ENCODE measurements around the gene DDC.

DDC gene

DNA sequence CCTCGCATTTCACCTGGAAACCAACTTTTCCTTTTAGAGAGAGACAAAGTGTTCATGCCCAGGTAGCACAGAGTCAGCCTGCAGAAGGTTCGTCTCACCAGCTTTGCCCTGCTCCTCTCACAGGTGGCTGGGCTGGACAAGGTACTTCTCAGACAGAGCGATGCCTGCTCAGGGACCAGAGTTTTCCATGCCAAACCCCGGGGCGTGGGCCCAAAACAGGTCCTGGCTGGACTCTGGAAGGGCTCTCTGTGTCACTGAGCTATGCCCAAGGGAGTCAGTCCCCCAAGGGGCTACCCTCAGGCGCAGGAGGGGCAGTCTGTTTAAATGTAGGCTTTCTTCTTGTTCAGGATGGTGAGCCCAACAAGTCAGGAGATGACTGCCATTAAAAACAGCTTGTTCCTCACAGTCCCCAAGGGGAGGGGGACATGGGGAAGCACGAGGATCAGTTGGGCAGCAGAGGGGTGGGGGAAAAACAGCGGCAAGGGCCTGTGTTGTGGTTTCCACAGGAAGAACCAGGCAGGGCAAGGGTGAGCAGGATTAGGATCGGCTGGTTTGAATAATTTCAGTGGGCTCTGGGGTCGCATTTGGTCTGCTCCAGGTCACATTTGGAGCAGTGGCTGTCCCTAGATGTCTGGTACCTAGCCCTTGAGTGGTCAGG lies 59.5 kb downstream of the DDC start:
- H3K27ac ChIP-seq (ENCODE audit: low read depth, low read length), result no peak overlapping the region
- H3K4me3 ChIP-seq (ENCODE audit: low read length), result no peak overlapping the region
- H4K20me1 ChIP-seq (ENCODE audit: control insufficient read depth, insufficient read depth, low read depth, low read length), result no peaks in the 10 kb centered on the region
- no peak overlapping the region for H3K4me2 ChIP-seq (ENCODE audit: low read length)
- H3K4me1 ChIP-seq (ENCODE audit: control insufficient read depth, low read length), result no peaks in the 10 kb centered on the region
- H3K9me2 ChIP-seq (replicated peaks; ENCODE audit: control insufficient read depth, low read length), result no peaks in the 10 kb centered on the region
- H3K36me3 ChIP-seq (ENCODE audit: control insufficient read depth, low read length), result no peaks in the 10 kb centered on the region
- TF ChIP-seq EZH2phosphoT487 (IDR thresholded peaks at IDR 0.05; ENCODE audit: borderline replicate concordance, low read length), result no peak
- TF ChIP-seq, protein P1, sequence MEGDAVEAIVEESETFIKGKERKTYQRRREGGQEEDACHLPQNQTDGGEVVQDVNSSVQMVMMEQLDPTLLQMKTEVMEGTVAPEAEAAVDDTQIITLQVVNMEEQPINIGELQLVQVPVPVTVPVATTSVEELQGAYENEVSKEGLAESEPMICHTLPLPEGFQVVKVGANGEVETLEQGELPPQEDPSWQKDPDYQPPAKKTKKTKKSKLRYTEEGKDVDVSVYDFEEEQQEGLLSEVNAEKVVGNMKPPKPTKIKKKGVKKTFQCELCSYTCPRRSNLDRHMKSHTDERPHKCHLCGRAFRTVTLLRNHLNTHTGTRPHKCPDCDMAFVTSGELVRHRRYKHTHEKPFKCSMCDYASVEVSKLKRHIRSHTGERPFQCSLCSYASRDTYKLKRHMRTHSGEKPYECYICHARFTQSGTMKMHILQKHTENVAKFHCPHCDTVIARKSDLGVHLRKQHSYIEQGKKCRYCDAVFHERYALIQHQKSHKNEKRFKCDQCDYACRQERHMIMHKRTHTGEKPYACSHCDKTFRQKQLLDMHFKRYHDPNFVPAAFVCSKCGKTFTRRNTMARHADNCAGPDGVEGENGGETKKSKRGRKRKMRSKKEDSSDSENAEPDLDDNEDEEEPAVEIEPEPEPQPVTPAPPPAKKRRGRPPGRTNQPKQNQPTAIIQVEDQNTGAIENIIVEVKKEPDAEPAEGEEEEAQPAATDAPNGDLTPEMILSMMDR (IDR thresholded peaks at IDR 0.05; ENCODE audit: low read depth, low read length, poor library complexity, severe bottlenecking), result no peak
- no peaks in the 10 kb centered on the region for H3F3A ChIP-seq (ENCODE audit: control insufficient read depth, insufficient read depth)
- H3K27me3 ChIP-seq (ENCODE audit: control insufficient read depth, low read length), result peaks cover 35% of the 10 kb centered on the region
- H3K9me3 ChIP-seq (ENCODE audit: control insufficient read depth, insufficient read depth, low read length), result no peaks in the 10 kb centered on the region
- H3K79me2 ChIP-seq (ENCODE audit: control insufficient read depth, low read length), result no peaks in the 10 kb centered on the region

DNA sequence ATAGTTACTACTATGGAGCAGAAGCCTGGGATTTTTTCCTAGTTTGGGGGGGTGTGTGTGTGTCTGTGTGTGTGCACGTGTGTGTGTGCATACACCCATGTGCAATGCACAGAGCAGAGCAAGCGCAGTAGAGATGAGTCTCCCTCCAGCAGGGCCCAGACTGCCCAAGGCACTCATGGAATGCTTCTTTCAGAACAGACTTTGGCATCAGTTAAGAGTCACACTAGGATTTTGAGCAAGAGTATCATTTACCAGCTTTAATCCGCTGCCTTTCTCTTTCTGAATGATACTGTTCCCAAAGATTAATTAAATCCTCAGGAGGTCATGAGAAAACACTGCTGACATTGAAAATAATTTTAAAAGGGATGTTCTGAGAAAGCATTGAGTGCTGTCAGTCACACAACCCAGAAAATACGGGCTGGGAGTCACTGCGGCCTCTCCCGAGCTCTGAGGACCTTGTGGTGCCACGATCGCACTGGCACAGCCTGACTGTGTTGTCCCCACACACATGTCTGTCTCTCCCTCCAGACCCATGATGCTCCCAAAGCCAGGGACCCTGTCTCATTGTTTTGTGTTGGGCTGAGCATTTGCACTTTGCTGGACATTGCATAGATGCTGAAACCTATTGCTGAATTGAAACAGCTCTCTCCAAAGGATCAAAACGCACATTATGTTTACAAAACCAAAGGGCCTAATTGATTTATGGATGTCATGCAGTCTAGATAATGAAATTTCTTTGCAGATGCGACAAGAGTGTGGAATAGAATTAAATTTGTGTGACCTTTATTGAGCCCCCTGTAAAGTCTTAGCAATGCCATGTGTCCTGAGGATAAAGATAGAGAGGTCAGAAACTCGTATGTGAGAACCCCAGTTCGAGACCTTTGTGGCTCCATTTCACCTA lies 60.3 kb downstream of the DDC start:
- no peaks in the 10 kb centered on the region for H3K36me3 ChIP-seq (ENCODE audit: control insufficient read depth, low read length)
- no peak overlapping the region for H3K4me3 ChIP-seq (ENCODE audit: low read length)
- H3F3A ChIP-seq (ENCODE audit: control insufficient read depth, insufficient read depth), result no peaks in the 10 kb centered on the region
- H3K4me1 ChIP-seq (ENCODE audit: control insufficient read depth, low read length), result no peaks in the 10 kb centered on the region
- H3K27me3 ChIP-seq (ENCODE audit: control insufficient read depth, low read length), result peaks cover 35% of the 10 kb centered on the region
- no peak overlapping the region for H3K4me2 ChIP-seq (ENCODE audit: low read length)
- no peak overlapping the region for H3K27ac ChIP-seq (ENCODE audit: low read depth, low read length)
- no peaks in the 10 kb centered on the region for H3K79me2 ChIP-seq (ENCODE audit: control insufficient read depth, low read length)
- H4K20me1 ChIP-seq (ENCODE audit: control insufficient read depth, insufficient read depth, low read depth, low read length), result no peaks in the 10 kb centered on the region
- H3K9me3 ChIP-seq (ENCODE audit: control insufficient read depth, insufficient read depth, low read length), result no peaks in the 10 kb centered on the region
- TF ChIP-seq, protein P1 (IDR thresholded peaks at IDR 0.05; ENCODE audit: low read depth, low read length, poor library complexity, severe bottlenecking), result no peak
- no peak for TF ChIP-seq EZH2phosphoT487 (IDR thresholded peaks at IDR 0.05; ENCODE audit: borderline replicate concordance, low read length)
- H3K9me2 ChIP-seq (replicated peaks; ENCODE audit: control insufficient read depth, low read length), result no peaks in the 10 kb centered on the region

DNA sequence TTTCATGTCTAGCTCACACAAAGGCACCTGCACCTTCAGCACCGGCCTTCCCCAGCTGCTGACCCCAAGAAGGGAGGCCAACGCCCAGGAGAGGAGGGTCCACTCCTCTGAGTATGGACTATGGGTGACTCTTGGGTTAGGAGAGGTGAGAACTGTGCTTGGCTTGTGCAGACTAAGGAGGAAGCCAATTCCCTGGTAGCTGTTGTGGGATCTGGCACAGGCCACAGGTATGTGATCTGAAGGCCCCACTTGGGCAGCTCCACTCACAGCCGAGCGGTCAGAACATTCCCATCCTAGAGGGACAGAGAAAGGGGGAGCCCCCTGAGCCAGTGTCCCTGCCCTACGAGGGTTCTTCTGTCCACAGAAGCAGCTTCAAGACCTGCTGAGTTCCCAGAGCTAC lies 62.3 kb downstream of the DDC start:
- no peaks in the 10 kb centered on the region for H3F3A ChIP-seq (ENCODE audit: control insufficient read depth, insufficient read depth)
- H3K9me2 ChIP-seq (replicated peaks; ENCODE audit: control insufficient read depth, low read length), result no peaks in the 10 kb centered on the region
- H3K4me1 ChIP-seq (ENCODE audit: control insufficient read depth, low read length), result no peaks in the 10 kb centered on the region
- TF ChIP-seq, protein P1 (IDR thresholded peaks at IDR 0.05; ENCODE audit: low read depth, low read length, poor library complexity, severe bottlenecking), result no peak
- TF ChIP-seq EZH2phosphoT487 (IDR thresholded peaks at IDR 0.05; ENCODE audit: borderline replicate concordance, low read length), result no peak
- no peaks in the 10 kb centered on the region for H3K79me2 ChIP-seq (ENCODE audit: control insufficient read depth, low read length)
- H4K20me1 ChIP-seq (ENCODE audit: control insufficient read depth, insufficient read depth, low read depth, low read length), result no peaks in the 10 kb centered on the region
- H3K27me3 ChIP-seq (ENCODE audit: control insufficient read depth, low read length), result peaks cover 42% of the 10 kb centered on the region
- no peak overlapping the region for H3K27ac ChIP-seq (ENCODE audit: low read depth, low read length)
- no peaks in the 10 kb centered on the region for H3K36me3 ChIP-seq (ENCODE audit: control insufficient read depth, low read length)
- H3K4me3 ChIP-seq (ENCODE audit: low read length), result no peak overlapping the region
- H3K4me2 ChIP-seq (ENCODE audit: low read length), result no peak overlapping the region
- no peaks in the 10 kb centered on the region for H3K9me3 ChIP-seq (ENCODE audit: control insufficient read depth, insufficient read depth, low read length)
